CD4-positive, CD25-positive, alpha-beta regulatory T cell (primary cell): ENCODE data around the gene NPHP1. TPM values are rescaled to one million over a fixed set of nuclear protein-coding genes. Genes with fewer than 3 reads are reported as not detected.

Experiments used
- ATAC-seq, 2 donors: fragments of 150-1000 bp; cut with Tn5 transposase; one replicate each; pipeline ENCODE4 v1.10.0; 2021; ENCODE audit warnings: low read depth in 2 of 2, moderate number of reproducible peaks in 2 of 2, moderate library complexity in 1 of 2
- DNase-seq, 3 donors: peaks; one replicate each; pipeline versions ENCODE4 v3.0.0 to v3.0.0-alpha.2; 2012 to 2022; ENCODE audit warnings: mixed read lengths in 1 of 3
- H3K27ac ChIP-seq: one replicate; pipeline ENCODE4 v1.7.0; 2013; ENCODE audit warnings: mild to moderate bottlenecking, low read length; ENCODE audit not compliant: insufficient read depth, poor library complexity, severe bottlenecking
- H3K27me3 ChIP-seq: one replicate; pipeline ENCODE4 v1.7.0; 2013; ENCODE audit warnings: low read length; ENCODE audit not compliant: control insufficient read depth, insufficient read depth
- H3K36me3 ChIP-seq: one replicate; pipeline ENCODE4 v1.7.0; 2013; ENCODE audit warnings: mild to moderate bottlenecking, low read length, moderate library complexity; ENCODE audit not compliant: control insufficient read depth, insufficient read depth
- H3K4me1 ChIP-seq: 2 replicates; pipeline ENCODE4 v1.7.0; 2013; ENCODE audit warnings: mild to moderate bottlenecking, low read length; ENCODE audit not compliant: insufficient read depth, control insufficient read depth, poor library complexity, severe bottlenecking
- H3K4me3 ChIP-seq: one replicate; pipeline ENCODE4 v1.7.0; 2013; ENCODE audit warnings: low read depth, mild to moderate bottlenecking, low read length, moderate library complexity
- H3K9me3 ChIP-seq, 2 experiments: 1 replicate in 1 of 2; 2 replicates in 1 of 2; pipeline ENCODE4 v1.7.0; 2013; ENCODE audit warnings: low read length in 2 of 2, mild to moderate bottlenecking in 1 of 2, moderate library complexity in 1 of 2; ENCODE audit not compliant: control insufficient read depth in 2 of 2
- H3K27ac Mint-ChIP-seq, 3 donors: one replicate each; pipeline ENCODE4 v1.8.0; 2020 to 2022; ENCODE audit warnings: mild to moderate bottlenecking in 3 of 3, mixed read lengths in 3 of 3, moderate library complexity in 2 of 3
- H3K27me3 Mint-ChIP-seq: one replicate; pipeline ENCODE4 v1.8.0; 2022; ENCODE audit warnings: mild to moderate bottlenecking, mixed read lengths
- H3K36me3 Mint-ChIP-seq: one replicate; pipeline ENCODE4 v1.8.0; 2020; ENCODE audit warnings: mixed read lengths
- H3K4me1 Mint-ChIP-seq, 4 donors: one replicate each; pipeline ENCODE4 v1.8.0; 2020 to 2022; ENCODE audit warnings: mixed read lengths in 4 of 4, mild to moderate bottlenecking in 1 of 4
- H3K4me3 Mint-ChIP-seq, 4 donors: one replicate each; pipeline ENCODE4 v1.8.0; 2020 to 2022; ENCODE audit warnings: mild to moderate bottlenecking in 4 of 4, mixed read lengths in 4 of 4, moderate library complexity in 3 of 4
- H3K9me3 Mint-ChIP-seq, 7 donors: one replicate each; pipeline ENCODE4 v1.8.0; 2020 to 2022; ENCODE audit warnings: mixed read lengths in 7 of 7, mild to moderate bottlenecking in 3 of 7, moderate library complexity in 2 of 7
- polyA plus RNA-seq, 4 donors: library from polyadenylated mRNA; unstranded; fragments of 300-500 nt; fragmentation: Illumina TruSeq; gene quantifications; one replicate each; pipeline ENCODE4 v1.2.3, GENCODE V29; 2021
- total RNA-seq: library from RNA; stranded (reverse); gene quantifications from one replicate; pipeline ENCODE4 v1.2.3, GENCODE V29; 2022

NPHP1 gene
- total and polyA plus RNA-seq, 5 donors from 2014 or later, result 0.15 to 0.58 (median 0.31) TPM; not detected in 2

GRCh38 chr2:110182449-110182848, 22.4 kb downstream of the NPHP1 start:
- H3K9me3 Mint-ChIP-seq, result peaks cover 2 to 20% (median 9%) of the 10 kb centered on the region in 7 donors
- no peak overlapping the region for H3K27ac Mint-ChIP-seq
- Histone ChIP-seq H3K27ac (no peak overlapping the region), H3K4me1 (no peaks in the 10 kb centered on the region), H3K4me3 (no peak overlapping the region), H3K27me3 (peaks cover 5% of the 10 kb centered on the region), H3K9me3 (peaks cover 0 to 3% of the 10 kb centered on the region in 2 experiments), H3K36me3 (no peaks in the 10 kb centered on the region)
- DNase-seq (no peak), ATAC-seq (no peak)
- peaks cover 26% of the 10 kb centered on the region for H3K27me3 Mint-ChIP-seq
- peaks cover 5% of the 10 kb centered on the region for H3K36me3 Mint-ChIP-seq
- H3K4me3 Mint-ChIP-seq, result no peak overlapping the region
- no peaks in the 10 kb centered on the region for H3K4me1 Mint-ChIP-seq

- Histone ChIP-seq H3K27me3 (peaks cover 5% of the 10 kb centered on the region), H3K27ac (no peak overlapping the region), H3K4me3 (no peak overlapping the region), H3K4me1 (no peaks in the 10 kb centered on the region), H3K36me3 (no peaks in the 10 kb centered on the region), H3K9me3 (peaks cover 0 to 3% of the 10 kb centered on the region in 2 experiments)
- Mint-ChIP-seq H3K4me3 (no peak overlapping the region), H3K27me3 (peaks cover 36% of the 10 kb centered on the region), H3K4me1 (no peaks in the 10 kb centered on the region), H3K27ac (no peak overlapping the region), H3K36me3 (no peaks in the 10 kb centered on the region), H3K9me3 (peaks cover 0 to 20% (median 9%) of the 10 kb centered on the region in 7 donors)
- DNase-seq, result no peak
- no peak for ATAC-seq
These were observed 24.8 kb downstream of the NPHP1 start for GRCh38 chr2:110180036-110180435.

GRCh38 chr2:110173523-110173922, 31.3 kb downstream of the NPHP1 start:
- DNase-seq, result no peak
- peaks cover 0 to 5% (median 0%) of the 10 kb centered on the region in 7 donors for H3K9me3 Mint-ChIP-seq
- no peak overlapping the region for H3K4me3 Mint-ChIP-seq
- Histone ChIP-seq H3K27me3 (peaks cover under 1% of the 10 kb centered on the region), H3K27ac (no peak overlapping the region), H3K4me3 (no peak overlapping the region), H3K36me3 (no peaks in the 10 kb centered on the region), H3K9me3 (no peaks in the 10 kb centered on the region), H3K4me1 (no peaks in the 10 kb centered on the region)
- no peak for ATAC-seq
- peaks cover 26% of the 10 kb centered on the region for H3K27me3 Mint-ChIP-seq
- H3K36me3 Mint-ChIP-seq, result no peaks in the 10 kb centered on the region
- no peak overlapping the region for H3K27ac Mint-ChIP-seq
- peaks cover 0 to 3% (median 1%) of the 10 kb centered on the region in 4 donors for H3K4me1 Mint-ChIP-seq

- H3K36me3 ChIP-seq, result no peaks in the 10 kb centered on the region
- no peaks in the 10 kb centered on the region for H3K9me3 ChIP-seq
- no peaks in the 10 kb centered on the region for H3K36me3 Mint-ChIP-seq
- no peak overlapping the region for H3K4me3 ChIP-seq
- H3K4me3 Mint-ChIP-seq, result no peak overlapping the region
- H3K27me3 ChIP-seq, result no peaks in the 10 kb centered on the region
- no peaks in the 10 kb centered on the region for H3K4me1 ChIP-seq
- H3K27me3 Mint-ChIP-seq, result peaks cover 26% of the 10 kb centered on the region
- no peak overlapping the region for H3K27ac ChIP-seq
- no peak for ATAC-seq
- peaks cover 0 to 3% (median 1%) of the 10 kb centered on the region in 4 donors for H3K4me1 Mint-ChIP-seq
- no peak overlapping the region for H3K27ac Mint-ChIP-seq
- no peak for DNase-seq
- H3K9me3 Mint-ChIP-seq, result no peaks in the 10 kb centered on the region
These were observed 32.3 kb downstream of the NPHP1 start for GRCh38 chr2:110172506-110172905.

GRCh38 chr2:110170102-110170501, 34.7 kb downstream of the NPHP1 start:
- Mint-ChIP-seq H3K27ac (no peak overlapping the region), H3K27me3 (peaks cover 18% of the 10 kb centered on the region), H3K4me1 (peaks cover 0 to 3% (median 1%) of the 10 kb centered on the region in 4 donors), H3K9me3 (no peaks in the 10 kb centered on the region), H3K4me3 (no peak overlapping the region), H3K36me3 (no peaks in the 10 kb centered on the region)
- Histone ChIP-seq H3K27ac (no peak overlapping the region), H3K27me3 (peaks cover 2% of the 10 kb centered on the region), H3K4me3 (no peak overlapping the region), H3K36me3 (no peaks in the 10 kb centered on the region), H3K9me3 (no peaks in the 10 kb centered on the region), H3K4me1 (no peaks in the 10 kb centered on the region)
- DNase-seq (no peak), ATAC-seq (no peak)

- H3K4me1 ChIP-seq, result no peaks in the 10 kb centered on the region
- no peak overlapping the region for H3K27ac ChIP-seq
- Mint-ChIP-seq H3K9me3 (no peaks in the 10 kb centered on the region), H3K27me3 (peaks cover 20% of the 10 kb centered on the region), H3K27ac (no peak overlapping the region), H3K4me3 (no peak overlapping the region), H3K36me3 (no peaks in the 10 kb centered on the region), H3K4me1 (peaks cover 0 to 3% (median 1%) of the 10 kb centered on the region in 4 donors)
- H3K9me3 ChIP-seq, result no peaks in the 10 kb centered on the region
- H3K27me3 ChIP-seq, result peaks cover 5% of the 10 kb centered on the region
- ATAC-seq (no peak), DNase-seq (no peak)
- H3K36me3 ChIP-seq, result no peaks in the 10 kb centered on the region
- H3K4me3 ChIP-seq, result no peak overlapping the region
These were observed 37.4 kb downstream of the NPHP1 start for GRCh38 chr2:110167326-110168000.

GRCh38 chr2:110166266-110166665, 38.5 kb downstream of the NPHP1 start:
- Mint-ChIP-seq H3K4me1 (peaks cover 0 to 3% (median 1%) of the 10 kb centered on the region in 4 donors), H3K4me3 (no peak overlapping the region), H3K9me3 (no peaks in the 10 kb centered on the region), H3K36me3 (no peaks in the 10 kb centered on the region), H3K27ac (no peak overlapping the region), H3K27me3 (peaks cover 18% of the 10 kb centered on the region)
- Histone ChIP-seq H3K4me3 (no peak overlapping the region), H3K27ac (no peak overlapping the region), H3K36me3 (no peaks in the 10 kb centered on the region), H3K4me1 (no peaks in the 10 kb centered on the region), H3K9me3 (no peaks in the 10 kb centered on the region), H3K27me3 (peaks cover 8% of the 10 kb centered on the region)
- ATAC-seq, result no peak
- DNase-seq, result no peak
